HG03521 (cell line): ENCODE measurements around the gene OLFM1.
"Not testable (repeated sequence)": the region's sequence is repeated elsewhere in the genome, so short reads cannot be mapped to it uniquely, and the experiment has no call there.

Experiments
- ATAC-seq: cut with Tn5 transposase; IDR thresholded peaks from one replicate; pipeline ENCODE4 v1.9.1; 2021; ENCODE audit warnings: mild to moderate bottlenecking, moderate library complexity; ENCODE audit not compliant: unreplicated experiment

OLFM1 gene

GRCh38 chr9:135056541-135056940 is 30.9 kb upstream of the OLFM1 start:
- ATAC-seq = no peak

- no peak for ATAC-seq
These were observed 26.9 kb upstream of the OLFM1 start for GRCh38 chr9:135060461-135061116.

- ATAC-seq = no peak
These were observed 26.0 kb upstream of the OLFM1 start for GRCh38 chr9:135061441-135061840.

GRCh38 chr9:135062254-135062653 is 25.2 kb upstream of the OLFM1 start:
- no peak for ATAC-seq

GRCh38 chr9:135063466-135063865 is 24.0 kb upstream of the OLFM1 start:
- ATAC-seq = not testable (repeated sequence)

- not testable (repeated sequence) for ATAC-seq
These were observed 23.6 kb upstream of the OLFM1 start for GRCh38 chr9:135063888-135064287.

- ATAC-seq = no peak
These were observed 22.3 kb upstream of the OLFM1 start for GRCh38 chr9:135065151-135065550.

- ATAC-seq = no peak
These were observed 21.7 kb upstream of the OLFM1 start for GRCh38 chr9:135065804-135066203.

- ATAC-seq = no peak
These were observed 21.2 kb upstream of the OLFM1 start for GRCh38 chr9:135066291-135066690.

- no peak for ATAC-seq
These were observed 20.3 kb upstream of the OLFM1 start for GRCh38 chr9:135067096-135067710.

GRCh38 chr9:135068776-135069415 is 18.6 kb upstream of the OLFM1 start:
- ATAC-seq = no peak

- ATAC-seq = no peak
These were observed 17.8 kb upstream of the OLFM1 start for GRCh38 chr9:135069558-135070197.

GRCh38 chr9:135070198-135070951 is 17.1 kb upstream of the OLFM1 start:
- ATAC-seq = no peak

- no peak for ATAC-seq
These were observed 16.3 kb upstream of the OLFM1 start for GRCh38 chr9:135070964-135071735.

GRCh38 chr9:135073081-135073740 is 14.3 kb upstream of the OLFM1 start:
- no peak for ATAC-seq

- no peak for ATAC-seq
These were observed 13.6 kb upstream of the OLFM1 start for GRCh38 chr9:135073741-135074305.

- ATAC-seq = no peak
These were observed 12.9 kb upstream of the OLFM1 start for GRCh38 chr9:135074354-135075233.
